Measurements from ENCODE around the gene ACTR3C. TPM values are rescaled to one million over a fixed set of nuclear protein-coding genes. Genes with fewer than 3 reads are reported as not detected.
"Not testable (repeated sequence)": the region's sequence is repeated elsewhere in the genome, so short reads cannot be mapped to it uniquely, and the experiment has no call there.

The ACTR3C gene
- total and polyA plus RNA-seq, 10 of the 15 experiments (the other 5 are each of a cell fraction or from before 2014, with no cell fraction given): 2.0 to 10.2 (median 6.3) TPM

DNA sequence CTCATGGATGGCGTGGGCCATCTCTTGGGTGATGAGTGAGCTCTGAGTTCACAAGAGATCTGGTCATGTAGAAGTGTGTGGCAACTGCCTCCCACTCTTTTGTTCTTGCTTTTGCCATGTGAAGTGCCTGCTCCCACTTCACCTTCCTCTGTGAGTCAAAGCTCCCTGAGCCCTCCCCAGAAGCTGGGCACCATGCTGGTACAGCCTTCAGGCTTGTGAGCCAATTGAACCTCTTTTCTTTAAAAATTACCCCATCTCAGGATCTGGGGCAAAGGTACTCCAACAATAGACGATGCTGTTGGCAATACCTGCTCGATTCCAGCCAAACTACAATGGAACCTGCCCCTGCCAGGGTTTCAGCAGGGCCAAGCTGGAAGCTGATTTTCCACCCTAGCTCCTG, 75.6 kb downstream of the ACTR3C start:
- H3K36me3 ChIP-seq (ENCODE audit: control insufficient read depth in 2 of 2, insufficient read depth in 2 of 2, low read length in 1 of 2); H3K4me1 ChIP-seq (ENCODE audit: control insufficient read depth, insufficient read depth, low read length); H3K27ac ChIP-seq (ENCODE audit: control insufficient read depth, insufficient read depth); H4K20me1 ChIP-seq (ENCODE audit: control insufficient read depth, insufficient read depth); H3K4me3 ChIP-seq; H3K9ac ChIP-seq (ENCODE audit: control insufficient read depth, insufficient read depth, low read length); in situ Hi-C loops (cut with MboI); DNase-seq (ENCODE audit: low read depth, low spot score); FAIRE-seq; RAD21 ChIA-PET (ENCODE audit: unreplicated experiment); intact Hi-C loops (cut with micrococcal nuclease; ENCODE audit: unreplicated experiment); H3K27me3 ChIP-seq (replicated peaks in 1 of 2; ENCODE audit: control insufficient read depth in 2 of 2, insufficient read depth in 2 of 2, low read length in 1 of 2); H3K79me2 ChIP-seq (ENCODE audit: control insufficient read depth, insufficient read depth, low read length); ATAC-seq; SMC1A ChIA-PET (ENCODE audit: uncharacterized antibody, unreplicated experiment); CTCF ChIA-PET; H3K4me2 ChIP-seq (ENCODE audit: control insufficient read depth, insufficient read depth); BruUV-seq (replicated peaks); H3K9me3 ChIP-seq (replicated peaks; ENCODE audit: control insufficient read depth, insufficient read depth, low read length); POLR2A ChIA-PET; H2AFZ ChIP-seq (ENCODE audit: control insufficient read depth, low read depth, low read length): not testable (repeated sequence)
- 100% methylated on average over 2 of the region's 3 CpGs for WGBS (ENCODE audit: insufficient coverage, insufficient replicate concordance, low lambda C conversion rate, missing lambda C conversion rate)

DNA sequence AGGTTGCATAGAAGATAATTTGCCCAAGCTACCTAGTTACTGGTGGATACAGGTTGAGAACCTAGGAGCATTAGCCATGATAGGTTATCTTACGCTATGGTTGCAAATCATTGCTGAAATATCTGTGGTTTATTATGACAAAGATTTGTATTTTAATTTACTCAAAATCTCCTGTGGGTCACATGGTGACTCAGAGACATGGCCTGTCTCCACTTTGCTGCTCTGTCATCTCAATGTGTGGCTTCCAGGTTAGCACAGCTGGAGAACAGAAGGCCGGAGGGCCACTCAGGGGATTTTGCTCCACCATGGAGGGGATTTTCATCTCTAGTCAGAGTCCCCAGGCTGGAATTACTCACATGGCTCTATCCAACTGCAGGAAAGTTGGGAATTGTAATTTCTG, 78.1 kb downstream of the ACTR3C start:
- H3K27me3 ChIP-seq (replicated peaks in 1 of 2; ENCODE audit: control insufficient read depth in 2 of 2, insufficient read depth in 2 of 2, low read length in 1 of 2); H2AFZ ChIP-seq (ENCODE audit: control insufficient read depth, low read depth, low read length); DNase-seq (ENCODE audit: low read depth, low spot score); H3K27ac ChIP-seq (ENCODE audit: control insufficient read depth, insufficient read depth); in situ Hi-C loops (cut with MboI); H4K20me1 ChIP-seq (ENCODE audit: control insufficient read depth, insufficient read depth); H3K9ac ChIP-seq (ENCODE audit: control insufficient read depth, insufficient read depth, low read length); H3K9me3 ChIP-seq (replicated peaks; ENCODE audit: control insufficient read depth, insufficient read depth, low read length); H3K36me3 ChIP-seq (ENCODE audit: control insufficient read depth in 2 of 2, insufficient read depth in 2 of 2, low read length in 1 of 2); intact Hi-C loops (cut with micrococcal nuclease; ENCODE audit: unreplicated experiment); SMC1A ChIA-PET (ENCODE audit: uncharacterized antibody, unreplicated experiment); H3K79me2 ChIP-seq (ENCODE audit: control insufficient read depth, insufficient read depth, low read length); H3K4me1 ChIP-seq (ENCODE audit: control insufficient read depth, insufficient read depth, low read length); FAIRE-seq; POLR2A ChIA-PET; RAD21 ChIA-PET (ENCODE audit: unreplicated experiment); H3K4me2 ChIP-seq (ENCODE audit: control insufficient read depth, insufficient read depth); BruUV-seq (replicated peaks); H3K4me3 ChIP-seq; ATAC-seq; CTCF ChIA-PET: not testable (repeated sequence)
- 21% methylated on average over 2 of the region's 2 CpGs for WGBS (ENCODE audit: insufficient coverage, insufficient replicate concordance, low lambda C conversion rate, missing lambda C conversion rate)

- FAIRE-seq; RAD21 ChIA-PET (ENCODE audit: unreplicated experiment); H3K4me2 ChIP-seq (ENCODE audit: control insufficient read depth, insufficient read depth); intact Hi-C loops (cut with micrococcal nuclease; ENCODE audit: unreplicated experiment); BruUV-seq (replicated peaks); H3K4me1 ChIP-seq (ENCODE audit: control insufficient read depth, insufficient read depth, low read length); H3K9ac ChIP-seq (ENCODE audit: control insufficient read depth, insufficient read depth, low read length); H2AFZ ChIP-seq (ENCODE audit: control insufficient read depth, low read depth, low read length); in situ Hi-C loops (cut with MboI); SMC1A ChIA-PET (ENCODE audit: uncharacterized antibody, unreplicated experiment); H4K20me1 ChIP-seq (ENCODE audit: control insufficient read depth, insufficient read depth); POLR2A ChIA-PET; H3K36me3 ChIP-seq (ENCODE audit: control insufficient read depth in 2 of 2, insufficient read depth in 2 of 2, low read length in 1 of 2); H3K27me3 ChIP-seq (replicated peaks in 1 of 2; ENCODE audit: control insufficient read depth in 2 of 2, insufficient read depth in 2 of 2, low read length in 1 of 2); CTCF ChIA-PET; H3K9me3 ChIP-seq (replicated peaks; ENCODE audit: control insufficient read depth, insufficient read depth, low read length); ATAC-seq; DNase-seq (ENCODE audit: low read depth, low spot score); H3K4me3 ChIP-seq; H3K79me2 ChIP-seq (ENCODE audit: control insufficient read depth, insufficient read depth, low read length); H3K27ac ChIP-seq (ENCODE audit: control insufficient read depth, insufficient read depth): not testable (repeated sequence)
- WGBS (ENCODE audit: insufficient coverage, insufficient replicate concordance, low lambda C conversion rate, missing lambda C conversion rate): 28% methylated on average over 2 of the region's 2 CpGs
Measured at GRCh38 chr7:150242935-150243334, 80.4 kb downstream of the ACTR3C start.

DNA sequence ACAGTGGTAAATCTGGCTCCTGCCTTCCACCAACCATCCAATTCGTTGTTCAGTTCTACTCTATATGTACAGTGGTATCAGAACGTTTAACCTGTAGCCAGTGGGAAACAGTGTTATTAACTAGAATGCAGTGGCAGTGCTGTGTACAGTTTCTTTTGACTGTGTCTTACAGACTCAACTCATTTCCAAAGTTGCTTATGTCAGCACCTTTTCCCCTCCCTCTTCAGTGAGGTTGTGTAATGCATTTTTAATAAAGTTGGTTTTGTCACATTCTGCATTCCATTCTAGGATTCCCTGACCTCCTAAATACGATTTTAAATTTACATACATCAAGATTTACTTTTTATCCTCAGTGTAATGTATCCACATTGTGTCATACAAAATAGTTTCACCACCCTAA, 97.9 kb downstream of the ACTR3C start:
- FAIRE-seq; H2AFZ ChIP-seq (ENCODE audit: control insufficient read depth, low read depth, low read length); H3K9me3 ChIP-seq (replicated peaks; ENCODE audit: control insufficient read depth, insufficient read depth, low read length); H3K9ac ChIP-seq (ENCODE audit: control insufficient read depth, insufficient read depth, low read length); POLR2A ChIA-PET; H4K20me1 ChIP-seq (ENCODE audit: control insufficient read depth, insufficient read depth); in situ Hi-C loops (cut with MboI); H3K79me2 ChIP-seq (ENCODE audit: control insufficient read depth, insufficient read depth, low read length); DNase-seq (ENCODE audit: low read depth, low spot score); H3K36me3 ChIP-seq (ENCODE audit: control insufficient read depth in 2 of 2, insufficient read depth in 2 of 2, low read length in 1 of 2); SMC1A ChIA-PET (ENCODE audit: uncharacterized antibody, unreplicated experiment); CTCF ChIA-PET; ATAC-seq; RAD21 ChIA-PET (ENCODE audit: unreplicated experiment); intact Hi-C loops (cut with micrococcal nuclease; ENCODE audit: unreplicated experiment); H3K4me2 ChIP-seq (ENCODE audit: control insufficient read depth, insufficient read depth); H3K4me3 ChIP-seq; H3K27ac ChIP-seq (ENCODE audit: control insufficient read depth, insufficient read depth); H3K27me3 ChIP-seq (replicated peaks in 1 of 2; ENCODE audit: control insufficient read depth in 2 of 2, insufficient read depth in 2 of 2, low read length in 1 of 2); H3K4me1 ChIP-seq (ENCODE audit: control insufficient read depth, insufficient read depth, low read length); BruUV-seq (replicated peaks): not testable (repeated sequence)
- 13% methylated on average over 3 of the region's 3 CpGs for WGBS (ENCODE audit: insufficient coverage, insufficient replicate concordance, low lambda C conversion rate, missing lambda C conversion rate)
